DOHH2 (cell line): Measurements from ENCODE around the gene ZRSR2.

Source experiments
- CTCF ChIP-seq: fragments of 200-600 bp; sonication (generic); IDR thresholded peaks from one replicate; pipeline ENCODE4 v1.5.1; 2014; ENCODE audit warnings: antibody characterized with exemption, mild to moderate bottlenecking, low read depth, low read length; ENCODE audit not compliant: poor library complexity, severe bottlenecking
- EZH2phosphoT487 ChIP-seq: fragments of 200-600 bp; sonication (generic); IDR thresholded peaks from 2 replicates; pipeline ENCODE4 v1.6.1; 2017; ENCODE audit warnings: borderline replicate concordance, mild to moderate bottlenecking, antibody characterized with exemption, low read length, moderate library complexity, mixed read lengths

DNA sequence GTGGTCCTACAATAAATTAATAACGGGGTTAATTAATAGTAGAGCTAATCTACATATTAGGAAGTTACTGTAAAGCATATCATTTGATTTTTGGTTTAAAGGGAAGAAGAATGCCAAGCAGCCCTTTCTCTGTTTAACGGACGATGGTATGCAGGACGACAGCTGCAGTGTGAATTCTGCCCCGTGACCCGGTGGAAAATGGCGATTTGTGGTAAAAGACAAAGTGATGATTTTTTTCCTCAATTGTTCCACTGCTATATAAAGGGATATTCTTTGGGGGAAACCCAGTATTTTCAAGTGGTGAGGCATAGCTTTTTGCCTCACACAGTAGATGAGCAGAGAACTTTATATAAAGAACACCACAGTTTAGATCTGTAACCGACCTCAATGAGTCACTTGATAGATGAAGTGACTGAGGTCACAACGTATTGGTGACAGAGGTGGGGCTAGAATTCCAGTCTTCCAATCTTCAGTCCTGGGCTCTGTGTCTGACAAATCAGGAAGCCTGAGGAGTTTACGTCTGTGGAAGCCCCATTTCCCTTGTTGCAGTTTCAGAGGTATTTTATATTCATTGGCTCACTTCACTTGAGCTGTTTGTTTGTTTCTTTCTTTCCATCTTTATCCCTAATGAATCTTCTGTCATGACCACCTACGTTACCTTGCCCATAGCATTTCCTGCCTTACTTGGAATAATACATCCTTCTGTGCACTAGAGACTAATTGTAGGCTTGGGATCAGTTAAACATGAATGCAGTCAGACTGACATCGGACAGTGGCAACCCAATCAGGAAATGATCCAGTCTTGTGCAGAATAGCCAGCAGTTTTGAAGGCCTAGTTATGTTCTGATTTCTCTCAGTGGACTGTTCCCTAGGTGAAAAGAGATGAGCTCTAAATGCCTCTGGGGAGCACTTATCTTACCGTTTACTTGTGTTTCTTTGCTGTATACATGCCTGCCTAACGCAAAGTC, 30.1 kb downstream of the ZRSR2 start:
- no peak for TF ChIP-seq CTCF
- TF ChIP-seq EZH2phosphoT487 = no peak
